ENCODE results near the gene ABHD6.
"Not testable (repeated sequence)": the region's sequence is repeated elsewhere in the genome, so short reads cannot be mapped to it uniquely, and the experiment has no call there.

ABHD6 gene

GRCh38 chr3:58206406-58207011 lies 31.1 kb upstream of the ABHD6 start:
- in situ Hi-C loops (cut with MboI; ENCODE audit: low sequenced_read_pairs), result no loop called here

- in situ Hi-C loops (cut with MboI; ENCODE audit: low sequenced_read_pairs), result no loop called here
These were observed 29.6 kb upstream of the ABHD6 start for GRCh38 chr3:58207954-58208353.

- in situ Hi-C loops (cut with MboI; ENCODE audit: low sequenced_read_pairs), result no loop called here
These were observed 27.7 kb upstream of the ABHD6 start for GRCh38 chr3:58209933-58210332.

GRCh38 chr3:58210761-58211460 lies 26.7 kb upstream of the ABHD6 start, which contains the start of gene DNASE1L3:
Gene DNASE1L3 (minus strand): TSS chr3:58210972. CDS start chr3:58210906, 66 bp downstream.
- in situ Hi-C loops (cut with MboI; ENCODE audit: low sequenced_read_pairs), result no loop called here

- in situ Hi-C loops (cut with MboI; ENCODE audit: low sequenced_read_pairs), result no loop called here
These were observed 22.9 kb upstream of the ABHD6 start for GRCh38 chr3:58214484-58215316.

GRCh38 chr3:58215317-58216025 lies 22.1 kb upstream of the ABHD6 start:
- in situ Hi-C loops (cut with MboI; ENCODE audit: low sequenced_read_pairs), result no loop called here

GRCh38 chr3:58216496-58217195 lies 20.9 kb upstream of the ABHD6 start:
- in situ Hi-C loops (cut with MboI; ENCODE audit: low sequenced_read_pairs), result no loop called here

- in situ Hi-C loops (cut with MboI; ENCODE audit: low sequenced_read_pairs), result no loop called here
These were observed 20.3 kb upstream of the ABHD6 start for GRCh38 chr3:58217209-58217811.

- in situ Hi-C loops (cut with MboI; ENCODE audit: low sequenced_read_pairs), result no loop called here
These were observed 18.7 kb upstream of the ABHD6 start for GRCh38 chr3:58218904-58219303.

- in situ Hi-C loops (cut with MboI; ENCODE audit: low sequenced_read_pairs), result no loop called here
These were observed 15.3 kb upstream of the ABHD6 start for GRCh38 chr3:58222161-58222724.

GRCh38 chr3:58223855-58224254 lies 13.7 kb upstream of the ABHD6 start:
- in situ Hi-C loops (cut with MboI; ENCODE audit: low sequenced_read_pairs), result no loop called here

- in situ Hi-C loops (cut with MboI; ENCODE audit: low sequenced_read_pairs), result not testable (repeated sequence)
These were observed 9.7 kb upstream of the ABHD6 start for GRCh38 chr3:58227933-58228332.

GRCh38 chr3:58230876-58231552 lies 6.6 kb upstream of the ABHD6 start:
- in situ Hi-C loops (cut with MboI; ENCODE audit: low sequenced_read_pairs), result no loop called here

GRCh38 chr3:58231666-58232065 lies 5.9 kb upstream of the ABHD6 start:
- in situ Hi-C loops (cut with MboI; ENCODE audit: low sequenced_read_pairs), result no loop called here

GRCh38 chr3:58234516-58234931 lies 3.1 kb upstream of the ABHD6 start:
- in situ Hi-C loops (cut with MboI; ENCODE audit: low sequenced_read_pairs), result no loop called here

GRCh38 chr3:58235970-58236369 lies 1.6 kb upstream of the ABHD6 start:
- in situ Hi-C loops (cut with MboI; ENCODE audit: low sequenced_read_pairs), result no loop called here

- in situ Hi-C loops (cut with MboI; ENCODE audit: low sequenced_read_pairs), result no loop called here
These were observed 910 bp upstream of the ABHD6 start for GRCh38 chr3:58236527-58237237.

GRCh38 chr3:58237941-58238681 lies 519 bp downstream of the ABHD6 start:
- in situ Hi-C loops (cut with MboI; ENCODE audit: low sequenced_read_pairs), result no loop called here
